Endodermal cell (in vitro differentiated cells): ENCODE measurements around the gene SLC12A5. TPM values are rescaled to one million over a fixed set of nuclear protein-coding genes. Genes with fewer than 3 reads are reported as not detected.
A peak's percentile ranks its signal among the peaks of the same experiment; 100 is the strongest.

Source experiments
- DNase-seq: peaks from one replicate; pipeline ENCODE4 v3.0.0-alpha.2; 2017
- H3K27ac ChIP-seq: 2 replicates; pipeline ENCODE4 v1.5.1; 2013; ENCODE audit warnings: mild to moderate bottlenecking, low read depth, low read length, moderate library complexity
- H3K27me3 ChIP-seq: 2 replicates; pipeline ENCODE4 v1.6.1; 2013; ENCODE audit warnings: mild to moderate bottlenecking, low read length, moderate library complexity; ENCODE audit not compliant: insufficient read depth, control insufficient read depth, poor library complexity, severe bottlenecking
- H3K36me3 ChIP-seq: 2 replicates; pipeline ENCODE4 v1.7.0; 2013; ENCODE audit warnings: mild to moderate bottlenecking, low read length, moderate library complexity; ENCODE audit not compliant: control insufficient read depth, insufficient read depth
- H3K4me1 ChIP-seq: one replicate; pipeline ENCODE4 v1.7.0; 2013; ENCODE audit warnings: low read length; ENCODE audit not compliant: control insufficient read depth, insufficient read depth
- H3K4me3 ChIP-seq: 2 replicates; pipeline ENCODE4 v1.5.1; 2013; ENCODE audit warnings: mild to moderate bottlenecking, low read length, moderate library complexity
- H3K9ac ChIP-seq: 2 replicates; pipeline ENCODE4 v1.6.1; 2013; ENCODE audit warnings: mild to moderate bottlenecking, low read length, moderate library complexity; ENCODE audit not compliant: poor library complexity, severe bottlenecking; ENCODE audit errors: extremely low read depth
- H3K9me3 ChIP-seq: 2 replicates; pipeline ENCODE4 v1.6.1; 2013; ENCODE audit warnings: mild to moderate bottlenecking, low read length, moderate library complexity; ENCODE audit not compliant: control insufficient read depth
- H3K27ac Mint-ChIP-seq: 2 replicates; pipeline ENCODE4 v1.8.0; 2020; ENCODE audit warnings: mixed read lengths
- H3K27me3 Mint-ChIP-seq: 2 replicates; pipeline ENCODE4 v1.8.0; 2021; ENCODE audit warnings: mild to moderate bottlenecking, mixed read lengths; ENCODE audit not compliant: insufficient read depth
- H3K36me3 Mint-ChIP-seq: 2 replicates; pipeline ENCODE4 v1.8.0; 2020; ENCODE audit warnings: low read depth, mixed read lengths
- H3K4me1 Mint-ChIP-seq: 2 replicates; pipeline ENCODE4 v1.8.0; 2020; ENCODE audit warnings: mixed read lengths
- H3K4me3 Mint-ChIP-seq: 2 replicates; pipeline ENCODE4 v1.8.0; 2020; ENCODE audit warnings: mild to moderate bottlenecking, moderate library complexity, mixed read lengths
- H3K9me3 Mint-ChIP-seq: 2 replicates; pipeline ENCODE4 v1.8.0; 2020; ENCODE audit warnings: mild to moderate bottlenecking, mixed read lengths
- WGBS, 2 experiments: methylation state at CpG; one replicate each; pipeline versions ENCODE4 v1.1.5 to v1.1.7; 2013; ENCODE audit warnings: missing lambda C conversion rate in 2 of 2, mixed read lengths in 1 of 2; ENCODE audit not compliant: insufficient coverage in 1 of 2, insufficient read length in 1 of 2; 5-methylcytosine and 5-hydroxymethylcytosine counted together
- total RNA-seq, 2 donors: library from RNA; stranded (reverse); fragmentation: NEBNext Ultra II Directional in 1 of 2; extraction: Animal tissue kit (Norgen Biotek cat#: 25700) in 1 of 2; gene quantifications; 2 replicates in 1 of 2; 3 replicates in 1 of 2; pipeline ENCODE4 v1.2.1, GENCODE V29; 2021
- TF ChIP-seq, protein P1 (sequence below): fragments of 200-600 bp; sonication (generic); conservative IDR thresholded peaks from 2 replicates; pipeline ENCODE4 v1.5.0; 2021; ENCODE audit warnings: antibody characterized with exemption, mild to moderate bottlenecking

SLC12A5 gene
- total RNA-seq, 2 donors from 2014 or later, result 5.7 to 10.2 TPM

DNA sequence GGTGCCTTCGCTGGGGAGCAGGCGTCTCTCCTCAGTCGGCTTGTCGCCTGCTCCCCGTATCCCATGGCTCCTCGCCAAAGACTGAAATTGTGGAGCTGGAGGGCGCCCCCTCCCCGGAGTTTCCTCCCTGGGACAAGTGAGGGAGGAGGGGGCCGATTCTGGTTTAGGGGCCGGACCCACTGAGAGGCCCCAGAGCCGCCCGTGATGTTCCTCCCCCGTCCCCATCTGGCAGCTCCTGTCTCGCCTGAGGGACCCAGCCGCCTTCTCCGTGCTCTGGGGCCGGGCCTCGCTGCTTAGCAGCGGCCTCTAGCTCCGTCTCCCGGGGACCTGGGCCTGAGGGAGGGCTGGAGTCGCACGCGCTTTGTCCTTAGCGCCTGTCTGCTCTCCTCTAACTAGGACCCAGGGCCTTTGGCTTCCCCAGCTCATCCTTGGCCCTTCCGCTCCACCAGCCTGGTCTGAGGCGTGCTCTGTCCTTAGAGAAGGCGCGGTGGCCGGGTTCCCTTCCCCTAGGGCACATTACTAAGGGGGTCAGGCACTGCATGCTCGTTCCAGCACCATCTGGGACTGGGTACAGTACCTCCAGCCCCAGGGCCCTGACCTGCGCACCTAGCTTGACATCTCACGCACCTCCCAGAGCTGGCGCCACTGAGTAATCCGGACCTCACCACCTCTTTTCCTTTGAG is 29.7 kb downstream of the SLC12A5 start:
- peak; percentile 79 for DNase-seq
- Mint-ChIP-seq H3K4me3 (peak overlapping the region; percentile 38), H3K36me3 (peaks cover 36% of the 10 kb centered on the region), H3K9me3 (no peaks in the 10 kb centered on the region), H3K4me1 (peaks cover 7% of the 10 kb centered on the region), H3K27ac (no peak overlapping the region), H3K27me3 (peaks cover 58% of the 10 kb centered on the region)
- Histone ChIP-seq H3K4me3 (peak overlapping the region; percentile 40), H3K9ac (no peak overlapping the region), H3K9me3 (no peaks in the 10 kb centered on the region), H3K27ac (no peak overlapping the region), H3K36me3 (peaks cover 27% of the 10 kb centered on the region), H3K27me3 (peaks cover 64% of the 10 kb centered on the region), H3K4me1 (no peaks in the 10 kb centered on the region)
- 17 to 25% methylated on average over 17 to 35 of the region's 35 CpGs for WGBS, 2 experiments
- TF ChIP-seq, protein P1, sequence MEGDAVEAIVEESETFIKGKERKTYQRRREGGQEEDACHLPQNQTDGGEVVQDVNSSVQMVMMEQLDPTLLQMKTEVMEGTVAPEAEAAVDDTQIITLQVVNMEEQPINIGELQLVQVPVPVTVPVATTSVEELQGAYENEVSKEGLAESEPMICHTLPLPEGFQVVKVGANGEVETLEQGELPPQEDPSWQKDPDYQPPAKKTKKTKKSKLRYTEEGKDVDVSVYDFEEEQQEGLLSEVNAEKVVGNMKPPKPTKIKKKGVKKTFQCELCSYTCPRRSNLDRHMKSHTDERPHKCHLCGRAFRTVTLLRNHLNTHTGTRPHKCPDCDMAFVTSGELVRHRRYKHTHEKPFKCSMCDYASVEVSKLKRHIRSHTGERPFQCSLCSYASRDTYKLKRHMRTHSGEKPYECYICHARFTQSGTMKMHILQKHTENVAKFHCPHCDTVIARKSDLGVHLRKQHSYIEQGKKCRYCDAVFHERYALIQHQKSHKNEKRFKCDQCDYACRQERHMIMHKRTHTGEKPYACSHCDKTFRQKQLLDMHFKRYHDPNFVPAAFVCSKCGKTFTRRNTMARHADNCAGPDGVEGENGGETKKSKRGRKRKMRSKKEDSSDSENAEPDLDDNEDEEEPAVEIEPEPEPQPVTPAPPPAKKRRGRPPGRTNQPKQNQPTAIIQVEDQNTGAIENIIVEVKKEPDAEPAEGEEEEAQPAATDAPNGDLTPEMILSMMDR, result no peak

DNA sequence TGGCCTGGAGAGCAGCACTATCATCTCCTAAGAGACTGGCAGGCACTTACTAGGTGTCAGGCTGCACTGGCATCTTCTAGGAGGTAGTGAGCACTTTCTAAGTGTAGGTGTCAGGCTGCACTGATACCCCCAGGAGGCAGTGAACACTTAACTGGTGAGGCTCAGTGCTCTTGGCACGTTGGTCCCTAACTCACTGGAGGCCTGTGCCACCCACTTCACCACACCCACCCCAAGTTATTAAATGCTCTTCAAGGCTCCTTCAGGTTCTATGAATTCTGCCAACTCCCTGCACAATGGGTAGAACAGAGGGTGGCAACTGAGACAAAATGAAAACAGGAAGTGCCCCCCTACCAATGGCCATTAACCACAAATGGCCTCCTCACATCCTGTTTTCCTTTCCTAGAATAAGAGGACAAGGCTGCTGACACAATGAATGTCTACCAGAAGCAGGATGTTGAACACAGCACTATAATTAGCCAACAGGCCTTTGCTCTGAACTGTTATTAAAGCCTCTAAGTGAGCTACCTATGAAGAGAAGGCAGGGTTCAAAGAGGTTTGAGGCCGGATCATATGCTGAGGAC is 31.4 kb downstream of the SLC12A5 start:
- TF ChIP-seq, protein P1, result no peak
- peaks cover 51% of the 10 kb centered on the region for H3K36me3 Mint-ChIP-seq
- no peak overlapping the region for H3K27ac Mint-ChIP-seq

DNA sequence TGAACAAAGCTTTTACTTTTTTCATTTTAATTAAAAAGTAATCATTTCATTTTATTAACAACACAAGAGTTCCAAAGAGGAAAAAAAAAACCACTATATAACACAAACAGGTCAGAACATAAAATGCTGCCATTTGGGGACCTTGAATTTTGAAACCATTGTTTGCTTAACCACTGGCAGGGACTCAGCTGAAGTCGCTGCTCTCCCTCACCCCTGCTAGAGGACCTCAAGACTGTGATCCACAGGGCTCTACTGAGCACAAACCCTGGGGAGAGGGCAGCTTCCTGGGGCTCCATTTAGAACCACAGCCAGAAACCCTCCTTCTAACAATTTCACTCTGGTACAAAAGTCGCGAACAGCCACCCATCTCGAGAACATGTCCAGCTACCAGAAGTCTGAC is 32.0 kb downstream of the SLC12A5 start:
- peaks cover 49% of the 10 kb centered on the region for H3K36me3 ChIP-seq
- DNase-seq, result peak; percentile 26
- no peak overlapping the region for H3K9ac ChIP-seq
- H3K4me1 ChIP-seq, result no peaks in the 10 kb centered on the region
- H3K36me3 Mint-ChIP-seq, result peaks cover 57% of the 10 kb centered on the region
- no peak overlapping the region for H3K4me3 Mint-ChIP-seq
- H3K27me3 ChIP-seq, result peaks cover 41% of the 10 kb centered on the region
- no peak overlapping the region for H3K4me3 ChIP-seq
- H3K27me3 Mint-ChIP-seq, result peaks cover 36% of the 10 kb centered on the region
- TF ChIP-seq, protein P1, result no peak
- H3K4me1 Mint-ChIP-seq, result peaks cover 7% of the 10 kb centered on the region
- 93 to 100% methylated on average over 3 to 4 of the region's 4 CpGs for WGBS, 2 experiments
- H3K9me3 Mint-ChIP-seq, result no peaks in the 10 kb centered on the region
- H3K9me3 ChIP-seq, result no peaks in the 10 kb centered on the region
- no peak overlapping the region for H3K27ac Mint-ChIP-seq
- no peak overlapping the region for H3K27ac ChIP-seq

More for the DNA sequence above, 31.4 kb downstream of the SLC12A5 start:
- Histone ChIP-seq H3K4me3 (no peak overlapping the region), H3K9me3 (no peaks in the 10 kb centered on the region), H3K27me3 (peaks cover 47% of the 10 kb centered on the region), H3K36me3 (peaks cover 44% of the 10 kb centered on the region), H3K4me1 (no peaks in the 10 kb centered on the region), H3K9ac (no peak overlapping the region), H3K27ac (no peak overlapping the region)
- Mint-ChIP-seq H3K4me1 (peaks cover 7% of the 10 kb centered on the region), H3K9me3 (no peaks in the 10 kb centered on the region), H3K4me3 (no peak overlapping the region), H3K27me3 (peaks cover 42% of the 10 kb centered on the region)
- WGBS, 2 experiments, result 94% methylated on average over 2 of the region's 2 CpGs; no CpG with 5 or more reads in 1 of the 2 experiments
- DNase-seq, result peak; percentile 33
